Metanephros (tissue), 2 donors: ENCODE results near the gene ANKRD29. TPM values are rescaled to one million over a fixed set of nuclear protein-coding genes. Genes with fewer than 3 reads are reported as not detected.

Experiments
- small RNA-seq: library from RNA; depleted of rRNA; stranded (forward); fragments of <200 nt; gene quantifications from one replicate; pipeline ENCODE3, GENCODE V24; 2014; ENCODE audit warnings: low replicate concordance
- total RNA-seq: library from RNA; depleted of rRNA; stranded (reverse); fragments of >200 nt; gene quantifications from one replicate; pipeline ENCODE4 v1.2.3, GENCODE V29; 2014

Gene ANKRD29, protein sequence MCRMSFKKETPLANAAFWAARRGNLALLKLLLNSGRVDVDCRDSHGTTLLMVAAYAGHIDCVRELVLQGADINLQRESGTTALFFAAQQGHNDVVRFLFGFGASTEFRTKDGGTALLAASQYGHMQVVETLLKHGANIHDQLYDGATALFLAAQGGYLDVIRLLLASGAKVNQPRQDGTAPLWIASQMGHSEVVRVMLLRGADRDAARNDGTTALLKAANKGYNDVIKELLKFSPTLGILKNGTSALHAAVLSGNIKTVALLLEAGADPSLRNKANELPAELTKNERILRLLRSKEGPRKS
- 2.0 TPM for total RNA-seq

DNA sequence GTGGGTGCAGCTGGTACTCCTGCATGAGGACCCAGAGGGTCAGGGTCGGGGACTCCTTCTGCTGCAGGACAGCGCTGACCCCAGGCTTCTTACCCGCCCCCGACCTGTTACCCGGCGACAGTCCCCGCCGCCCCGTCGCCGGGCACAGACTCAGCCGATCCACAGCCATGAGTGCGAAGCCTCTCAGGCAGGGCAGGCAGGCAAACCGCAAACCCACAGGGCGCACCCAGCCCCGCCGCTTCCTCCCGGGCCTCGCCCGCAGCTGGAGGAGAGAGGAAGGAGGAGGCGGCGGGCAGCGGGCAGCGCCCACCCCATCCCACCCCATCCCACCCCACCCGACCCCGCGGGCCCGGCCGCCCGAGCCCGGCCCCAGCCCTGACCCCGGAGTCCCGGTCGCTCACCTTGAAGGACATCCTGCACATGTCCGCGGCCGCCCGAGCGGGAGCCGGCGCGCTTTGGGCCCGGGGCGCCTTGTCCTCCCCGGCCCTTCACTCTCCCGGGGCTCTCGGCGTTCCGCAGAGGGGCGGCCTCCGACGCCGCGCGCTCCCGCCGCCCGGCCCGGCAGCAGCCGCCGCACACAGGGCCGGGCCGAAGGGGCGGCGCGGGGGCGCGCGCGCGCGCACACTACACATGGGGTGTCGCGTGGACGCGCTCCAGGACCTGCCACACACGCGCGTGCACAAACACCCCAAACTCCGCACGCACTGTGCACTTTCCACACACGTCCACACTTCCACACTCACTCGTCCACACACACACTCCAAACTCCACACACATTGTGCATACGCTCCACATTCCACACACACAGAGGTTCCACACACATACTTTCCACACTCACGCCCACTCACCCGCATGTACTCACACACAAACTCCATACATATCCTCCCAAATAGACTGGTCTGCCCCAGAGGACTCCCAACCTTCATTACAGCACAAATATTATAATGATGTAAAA is at the start of gene ANKRD29:
TSS of gene ANKRD29 (minus strand) at position 603 of the 955 bp plus-strand sequence. CDS start at position 422, 181 bp downstream.

DNA sequence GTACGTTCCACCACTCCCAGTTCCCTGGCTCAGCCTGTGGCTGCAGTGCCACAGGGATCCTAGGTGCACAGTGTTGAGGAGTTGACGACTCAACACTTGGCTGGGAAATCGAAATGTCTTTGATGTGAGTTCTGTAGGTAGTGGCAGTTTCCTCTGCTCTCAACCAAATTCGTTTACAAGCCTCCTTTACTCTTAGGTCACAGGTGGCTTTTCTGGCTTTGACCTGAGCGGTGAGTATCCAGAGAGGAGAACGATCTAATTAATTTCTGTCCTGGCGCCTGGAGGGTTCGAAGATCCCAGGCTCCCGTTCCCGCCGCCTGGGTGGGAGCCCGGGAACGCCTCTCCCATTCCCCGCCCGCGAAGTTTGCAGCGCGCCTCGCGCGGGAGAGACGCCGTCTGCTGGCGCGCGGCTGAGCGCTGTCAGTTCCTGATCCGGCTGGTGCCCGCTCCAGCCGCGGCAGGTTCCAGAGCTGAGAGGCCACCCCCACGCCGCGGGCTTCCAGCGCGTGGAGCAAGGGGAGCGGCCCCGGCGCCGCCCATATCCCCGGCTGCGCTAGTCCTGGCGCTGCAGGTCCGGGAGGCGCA is 26.4 kb upstream of the ANKRD29 start, which contains the start of gene LAMA3:
TSS of gene LAMA3 (plus strand) at position 423 of the 585 bp plus-strand sequence. CDS start 231 bp downstream, outside the sequence.

DNA sequence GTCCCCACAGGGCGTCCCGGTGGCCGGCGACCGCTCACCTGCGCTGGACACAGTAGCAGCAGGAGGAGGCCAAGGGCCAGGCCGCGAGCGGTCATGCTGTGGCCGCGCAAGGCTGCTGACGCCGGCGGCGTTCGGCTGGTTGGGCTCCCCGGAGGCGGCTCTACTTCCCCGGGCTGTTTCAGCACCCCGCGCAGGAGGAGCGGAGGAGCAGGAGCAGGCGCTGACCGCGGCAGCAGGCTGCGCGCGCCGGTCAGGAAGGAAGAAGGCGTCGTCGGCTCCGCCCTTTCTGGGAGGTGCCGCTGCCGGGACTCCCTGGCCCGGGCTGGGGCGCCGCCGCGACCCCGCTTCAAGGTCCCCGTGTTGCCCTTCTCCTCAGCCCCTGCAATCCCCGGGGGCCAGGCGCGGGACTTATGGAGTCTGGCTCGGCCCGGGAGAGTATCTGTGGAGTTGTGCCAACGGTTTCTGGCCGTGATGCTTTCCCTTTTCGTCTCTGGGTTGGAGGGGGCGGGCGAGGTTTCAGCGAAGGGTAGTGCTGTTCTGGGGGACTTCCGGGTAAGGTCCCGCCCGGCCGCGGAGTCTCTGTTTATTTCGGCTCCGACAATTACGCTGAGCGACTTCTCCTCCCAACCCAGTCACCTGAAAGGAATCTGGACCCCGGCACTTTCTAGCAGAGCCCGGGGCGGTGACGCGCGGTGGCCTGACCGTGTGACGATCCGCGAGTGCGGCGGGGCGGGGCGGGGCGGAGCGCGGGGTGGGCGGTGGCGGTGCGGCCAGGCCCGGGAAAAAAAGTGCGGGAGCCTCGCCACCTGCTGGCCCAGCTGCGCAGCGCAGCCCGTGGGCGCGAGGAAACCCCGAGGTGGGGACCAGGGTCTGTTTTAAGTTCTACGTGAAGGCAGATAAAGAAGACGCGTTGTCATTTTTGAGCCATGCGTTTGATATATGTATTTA is 76.2 kb downstream of the ANKRD29 start, which contains the start of gene NPC1:
TSS of gene NPC1 (minus strand) at position 258 of the 948 bp plus-strand sequence. CDS start at position 95, 163 bp downstream.

Small RNA genes lying within 50 kb of the gene (small RNA-seq; reads per million reads assigned to genes)
- not detected for gene RF00019

Other genes starting within 250 kb of the ANKRD29 start
- 56.3 TPM for gene RIOK3, start 209.6 kb downstream of the ANKRD29 start, total RNA-seq
- 21.9 TPM for gene RMC1, start 159.4 kb downstream of the ANKRD29 start, total RNA-seq
- gene NPC1, start 76.4 kb downstream of the ANKRD29 start, total RNA-seq, result 32.1 TPM
- 2.3 TPM for gene LAMA3, start 26.5 kb upstream of the ANKRD29 start, total RNA-seq